ENCODE data around the gene CD81. TPM values are rescaled to one million over a fixed set of nuclear protein-coding genes. Genes with fewer than 3 reads are reported as not detected.

CD81 gene
- total and polyA plus RNA-seq, 9 of the 15 experiments (the other 6 are each of a cell fraction or from before 2014, with no cell fraction given), result 2.4 to 189 (median 61.7) TPM

DNA sequence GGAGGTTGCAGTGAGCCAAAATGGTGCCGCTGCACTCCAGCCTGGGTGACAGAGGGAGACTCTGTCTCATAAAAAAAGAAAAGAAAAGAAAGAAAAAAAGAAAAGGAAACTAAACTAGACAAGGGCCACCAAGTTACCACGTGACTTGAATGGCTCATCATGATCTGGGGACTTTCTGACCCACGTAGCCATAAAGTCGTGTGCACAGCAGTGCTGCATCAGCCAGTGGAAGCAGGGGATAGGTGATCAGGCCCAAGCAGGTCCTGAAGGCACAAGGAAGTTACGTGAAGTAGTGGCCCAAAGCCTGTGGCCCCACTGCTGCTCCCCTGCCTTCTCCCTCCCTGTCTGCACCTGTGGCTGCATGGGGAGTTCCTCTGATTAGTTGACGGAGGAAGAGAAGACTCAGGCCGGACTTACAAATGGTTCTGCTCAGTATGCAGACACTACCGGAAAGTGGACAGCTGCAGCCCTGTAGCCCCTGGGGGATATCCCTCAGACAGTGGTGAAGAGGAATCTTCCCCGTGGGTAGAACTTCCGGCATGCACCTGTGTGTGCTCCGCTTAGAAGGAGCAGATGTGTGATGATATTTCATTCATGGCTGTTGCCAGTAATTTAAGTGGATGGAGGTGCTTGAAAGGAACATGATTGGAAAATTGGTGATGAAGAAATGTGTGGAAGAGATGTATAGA lies 18.2 kb upstream of the CD81 start:
- Histone ChIP-seq H4K20me1 (replicated peaks; ENCODE audit: control insufficient read depth, insufficient read depth, low read length) (peaks cover 12% of the 10 kb centered on the region), H3K9ac (ENCODE audit: insufficient read depth in 1 of 2, low read depth in 2 of 2, low read length in 2 of 2) (no peak overlapping the region), H3K79me2 (ENCODE audit: control insufficient read depth, insufficient read depth, low read length) (no peaks in the 10 kb centered on the region), H3K36me3 (ENCODE audit: control insufficient read depth, insufficient read depth, low read length) (no peaks in the 10 kb centered on the region), H3K9me3 (replicated peaks; ENCODE audit: control insufficient read depth, insufficient read depth, low read depth, low read length) (no peaks in the 10 kb centered on the region), H2AFZ (ENCODE audit: low read depth, low read length) (no peak overlapping the region), H3K27ac (ENCODE audit: extremely low read depth, low read depth, low read length) (no peak overlapping the region), H3K4me1 (replicated peaks in 1 of 2; ENCODE audit: control insufficient read depth in 2 of 2, insufficient read depth in 2 of 2, low read length in 2 of 2) (peaks cover 0 to 5% of the 10 kb centered on the region in 2 experiments; a peak in 2 of 5 replicates), H3K27me3 (ENCODE audit: control insufficient read depth in 2 of 2, insufficient read depth in 2 of 2, low read length in 2 of 2) (peaks cover 35 to 78% of the 10 kb centered on the region in 2 experiments), H3K4me2 (ENCODE audit: insufficient read depth, low read length) (no peak overlapping the region), H3K9me1 (ENCODE audit: control insufficient read depth, insufficient read depth, low read length) (no peaks in the 10 kb centered on the region), H3K4me3 (no peak overlapping the region)
- no TSS peak for BruUV-seq (replicated peaks)
- ATAC-seq (no peak), DNase-seq (ENCODE audit: extremely low read depth in 1 of 4, low spot score in 3 of 4) (no peak), FAIRE-seq (no peak)
- intact Hi-C loops (cut with micrococcal nuclease) (no loop called here), in situ Hi-C loops (cut with MboI) (no loop called here)
- POLR2A ChIA-PET, result no interaction called here
- WGBS (ENCODE audit: insufficient coverage, low coverage, missing lambda C conversion rate), result 7% methylated on average over 9 of the region's 11 CpGs
- CTCF ChIA-PET (ENCODE audit: low intra/inter-chr PET ratio), result no interaction called here
- no peak for TF ChIP-seq STAT5B (CRISPR knock-in tag; IDR thresholded peaks at IDR 0.05)
- TF ChIP-seq PML (IDR thresholded peaks at IDR 0.05; ENCODE audit: low read length), result no peak
- TF ChIP-seq ZNF77 (CRISPR knock-in tag; IDR thresholded peaks at IDR 0.05), result no peak
- no peak for TF ChIP-seq CC2D1A (IDR thresholded peaks at IDR 0.05)
- TF ChIP-seq HNRNPK (IDR thresholded peaks at IDR 0.05; ENCODE audit: low read depth, low read length, poor library complexity, severe bottlenecking), result no peak
- TF ChIP-seq FUS (optimal IDR thresholded peaks at IDR 0.05; ENCODE audit: low read depth, low read length), result no peak
- TF ChIP-seq, protein P1, sequence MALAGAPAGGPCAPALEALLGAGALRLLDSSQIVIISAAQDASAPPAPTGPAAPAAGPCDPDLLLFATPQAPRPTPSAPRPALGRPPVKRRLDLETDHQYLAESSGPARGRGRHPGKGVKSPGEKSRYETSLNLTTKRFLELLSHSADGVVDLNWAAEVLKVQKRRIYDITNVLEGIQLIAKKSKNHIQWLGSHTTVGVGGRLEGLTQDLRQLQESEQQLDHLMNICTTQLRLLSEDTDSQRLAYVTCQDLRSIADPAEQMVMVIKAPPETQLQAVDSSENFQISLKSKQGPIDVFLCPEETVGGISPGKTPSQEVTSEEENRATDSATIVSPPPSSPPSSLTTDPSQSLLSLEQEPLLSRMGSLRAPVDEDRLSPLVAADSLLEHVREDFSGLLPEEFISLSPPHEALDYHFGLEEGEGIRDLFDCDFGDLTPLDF (CRISPR knock-in tag; IDR thresholded peaks at IDR 0.05), result no peak
- no peak for TF ChIP-seq ZC3H11A (IDR thresholded peaks at IDR 0.05; ENCODE audit: low read depth, low read length)
- TF ChIP-seq, protein P2, sequence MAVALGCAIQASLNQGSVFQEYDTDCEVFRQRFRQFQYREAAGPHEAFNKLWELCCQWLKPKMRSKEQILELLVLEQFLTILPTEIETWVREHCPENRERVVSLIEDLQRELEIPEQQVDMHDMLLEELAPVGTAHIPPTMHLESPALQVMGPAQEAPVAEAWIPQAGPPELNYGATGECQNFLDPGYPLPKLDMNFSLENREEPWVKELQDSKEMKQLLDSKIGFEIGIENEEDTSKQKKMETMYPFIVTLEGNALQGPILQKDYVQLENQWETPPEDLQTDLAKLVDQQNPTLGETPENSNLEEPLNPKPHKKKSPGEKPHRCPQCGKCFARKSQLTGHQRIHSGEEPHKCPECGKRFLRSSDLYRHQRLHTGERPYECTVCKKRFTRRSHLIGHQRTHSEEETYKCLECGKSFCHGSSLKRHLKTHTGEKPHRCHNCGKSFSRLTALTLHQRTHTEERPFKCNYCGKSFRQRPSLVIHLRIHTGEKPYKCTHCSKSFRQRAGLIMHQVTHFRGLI (CRISPR knock-in tag; IDR thresholded peaks at IDR 0.05), result no peak
- TF ChIP-seq TEAD4 (IDR thresholded peaks at IDR 0.05; ENCODE audit: low read length), result no peak
- TF ChIP-seq TEAD4 (CRISPR knock-in tag; IDR thresholded peaks at IDR 0.05; ENCODE audit: borderline replicate concordance), result no peak
- TF ChIP-seq, protein P3, sequence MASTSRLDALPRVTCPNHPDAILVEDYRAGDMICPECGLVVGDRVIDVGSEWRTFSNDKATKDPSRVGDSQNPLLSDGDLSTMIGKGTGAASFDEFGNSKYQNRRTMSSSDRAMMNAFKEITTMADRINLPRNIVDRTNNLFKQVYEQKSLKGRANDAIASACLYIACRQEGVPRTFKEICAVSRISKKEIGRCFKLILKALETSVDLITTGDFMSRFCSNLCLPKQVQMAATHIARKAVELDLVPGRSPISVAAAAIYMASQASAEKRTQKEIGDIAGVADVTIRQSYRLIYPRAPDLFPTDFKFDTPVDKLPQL (IDR thresholded peaks at IDR 0.05; ENCODE audit: extremely low read depth, insufficient read length), result no peak
- TF ChIP-seq NBN (IDR thresholded peaks at IDR 0.05; ENCODE audit: low read depth), result no peak
- no peak for TF ChIP-seq DIDO1 (tag; IDR thresholded peaks at IDR 0.05; ENCODE audit: low read depth)
- TF ChIP-seq NCOA6 (IDR thresholded peaks at IDR 0.05), result no peak
- TF ChIP-seq TRIM28 (IDR thresholded peaks at IDR 0.05), result no peak
- TF ChIP-seq CBX8 (IDR thresholded peaks at IDR 0.05; ENCODE audit: borderline replicate concordance, extremely low read depth, low read depth, low read length, poor library complexity, severe bottlenecking), result no peak
- TF ChIP-seq TOE1 (IDR thresholded peaks at IDR 0.05; ENCODE audit: borderline replicate concordance), result 0 out of 2 replicates have a peak, but pooled peaks have one; percentile 41
- no peak for TF ChIP-seq TOE1 (CRISPR knock-in tag; IDR thresholded peaks at IDR 0.05; ENCODE audit: borderline replicate concordance, low read depth)
- TF ChIP-seq, protein P4, sequence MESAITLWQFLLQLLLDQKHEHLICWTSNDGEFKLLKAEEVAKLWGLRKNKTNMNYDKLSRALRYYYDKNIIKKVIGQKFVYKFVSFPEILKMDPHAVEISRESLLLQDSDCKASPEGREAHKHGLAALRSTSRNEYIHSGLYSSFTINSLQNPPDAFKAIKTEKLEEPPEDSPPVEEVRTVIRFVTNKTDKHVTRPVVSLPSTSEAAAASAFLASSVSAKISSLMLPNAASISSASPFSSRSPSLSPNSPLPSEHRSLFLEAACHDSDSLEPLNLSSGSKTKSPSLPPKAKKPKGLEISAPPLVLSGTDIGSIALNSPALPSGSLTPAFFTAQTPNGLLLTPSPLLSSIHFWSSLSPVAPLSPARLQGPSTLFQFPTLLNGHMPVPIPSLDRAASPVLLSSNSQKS (CRISPR knock-in tag; IDR thresholded peaks at IDR 0.05), result no peak
